ENCODE measurements around the gene PIAS4. TPM values are rescaled to one million over a fixed set of nuclear protein-coding genes. Genes with fewer than 3 reads are reported as not detected.

The PIAS4 gene
- total and polyA plus RNA-seq, 10 of the 15 experiments (the other 5 are each of a cell fraction or from before 2014, with no cell fraction given): 0.13 to 25.1 (median 11.3) TPM

DNA sequence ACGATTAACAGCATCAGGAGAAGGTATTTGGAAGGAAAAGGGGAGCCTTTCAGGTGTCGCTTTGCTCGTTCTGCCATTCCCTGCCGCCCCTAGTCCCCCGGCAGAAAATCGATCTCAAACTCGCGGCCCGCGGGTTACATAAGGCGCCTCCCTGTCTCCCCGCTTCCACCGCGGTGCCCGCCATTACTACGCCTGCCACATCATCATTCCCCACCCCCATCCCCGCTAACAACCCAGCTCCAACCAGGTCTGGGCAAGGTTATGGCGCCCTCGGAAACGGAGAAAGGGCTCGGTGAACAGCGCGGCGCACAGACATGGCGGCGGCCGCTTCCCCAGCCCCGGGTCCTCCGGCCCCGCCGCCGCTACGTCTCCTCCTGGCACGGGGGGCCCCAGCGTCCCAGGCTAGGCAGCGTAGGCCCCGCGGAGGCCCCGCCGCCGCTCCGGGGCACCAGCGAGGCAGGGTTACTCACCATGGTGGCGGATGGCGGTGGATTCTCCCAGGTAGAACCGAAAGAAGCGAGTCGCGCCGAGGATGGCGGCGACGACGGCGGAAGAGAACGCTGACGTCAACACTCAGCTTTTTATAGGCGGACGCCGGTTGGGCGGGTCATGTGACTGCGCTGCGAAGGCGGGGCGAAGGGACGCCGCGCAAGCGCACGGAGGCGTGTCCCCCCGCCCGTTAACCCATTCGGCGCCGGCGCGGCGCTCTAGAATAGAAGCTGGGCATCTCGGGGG, 22.5 kb upstream of the PIAS4 start, which contains the start of gene EEF2 (continued):
- TF ChIP-seq, protein P1, sequence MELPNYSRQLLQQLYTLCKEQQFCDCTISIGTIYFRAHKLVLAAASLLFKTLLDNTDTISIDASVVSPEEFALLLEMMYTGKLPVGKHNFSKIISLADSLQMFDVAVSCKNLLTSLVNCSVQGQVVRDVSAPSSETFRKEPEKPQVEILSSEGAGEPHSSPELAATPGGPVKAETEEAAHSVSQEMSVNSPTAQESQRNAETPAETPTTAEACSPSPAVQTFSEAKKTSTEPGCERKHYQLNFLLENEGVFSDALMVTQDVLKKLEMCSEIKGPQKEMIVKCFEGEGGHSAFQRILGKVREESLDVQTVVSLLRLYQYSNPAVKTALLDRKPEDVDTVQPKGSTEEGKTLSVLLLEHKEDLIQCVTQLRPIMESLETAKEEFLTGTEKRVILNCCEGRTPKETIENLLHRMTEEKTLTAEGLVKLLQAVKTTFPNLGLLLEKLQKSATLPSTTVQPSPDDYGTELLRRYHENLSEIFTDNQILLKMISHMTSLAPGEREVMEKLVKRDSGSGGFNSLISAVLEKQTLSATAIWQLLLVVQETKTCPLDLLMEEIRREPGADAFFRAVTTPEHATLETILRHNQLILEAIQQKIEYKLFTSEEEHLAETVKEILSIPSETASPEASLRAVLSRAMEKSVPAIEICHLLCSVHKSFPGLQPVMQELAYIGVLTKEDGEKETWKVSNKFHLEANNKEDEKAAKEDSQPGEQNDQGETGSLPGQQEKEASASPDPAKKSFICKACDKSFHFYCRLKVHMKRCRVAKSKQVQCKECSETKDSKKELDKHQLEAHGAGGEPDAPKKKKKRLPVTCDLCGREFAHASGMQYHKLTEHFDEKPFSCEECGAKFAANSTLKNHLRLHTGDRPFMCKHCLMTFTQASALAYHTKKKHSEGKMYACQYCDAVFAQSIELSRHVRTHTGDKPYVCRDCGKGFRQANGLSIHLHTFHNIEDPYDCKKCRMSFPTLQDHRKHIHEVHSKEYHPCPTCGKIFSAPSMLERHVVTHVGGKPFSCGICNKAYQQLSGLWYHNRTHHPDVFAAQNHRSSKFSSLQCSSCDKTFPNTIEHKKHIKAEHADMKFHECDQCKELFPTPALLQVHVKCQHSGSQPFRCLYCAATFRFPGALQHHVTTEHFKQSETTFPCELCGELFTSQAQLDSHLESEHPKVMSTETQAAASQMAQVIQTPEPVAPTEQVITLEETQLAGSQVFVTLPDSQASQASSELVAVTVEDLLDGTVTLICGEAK (IDR thresholded peaks at IDR 0.05; ENCODE audit: borderline replicate concordance): no peak
- TF ChIP-seq, protein P2, sequence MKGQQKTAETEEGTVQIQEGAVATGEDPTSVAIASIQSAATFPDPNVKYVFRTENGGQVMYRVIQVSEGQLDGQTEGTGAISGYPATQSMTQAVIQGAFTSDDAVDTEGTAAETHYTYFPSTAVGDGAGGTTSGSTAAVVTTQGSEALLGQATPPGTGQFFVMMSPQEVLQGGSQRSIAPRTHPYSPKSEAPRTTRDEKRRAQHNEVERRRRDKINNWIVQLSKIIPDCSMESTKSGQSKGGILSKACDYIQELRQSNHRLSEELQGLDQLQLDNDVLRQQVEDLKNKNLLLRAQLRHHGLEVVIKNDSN (IDR thresholded peaks at IDR 0.05; ENCODE audit: borderline replicate concordance, extremely low read length, insufficient read depth, low read depth, low read length): peak; percentile 94
- TF ChIP-seq RBBP5 (conservative IDR thresholded peaks at IDR 0.05) (peak; percentile 99), SMARCA5 (IDR thresholded peaks at IDR 0.05) (peak; percentile 91; the same call in 1 of the 2 replicates), RUNX3 (IDR thresholded peaks at IDR 0.05; ENCODE audit: low read length) (peak; percentile 62), CBFB (IDR thresholded peaks at IDR 0.05; ENCODE audit: low read depth) (peak; percentile 92), GABPA (IDR thresholded peaks at IDR 0.05; ENCODE audit: low read depth) (no peak), HDGF (IDR thresholded peaks at IDR 0.05) (no peak), RB1 (IDR thresholded peaks at IDR 0.05; ENCODE audit: borderline replicate concordance) (peak; percentile 91; the same call in 1 of the 2 replicates), NFIC (IDR thresholded peaks at IDR 0.05; ENCODE audit: low read depth, low read length) (no peak), BCL11A (IDR thresholded peaks at IDR 0.05; ENCODE audit: low read depth, low read length) (peak; percentile 45; the same call in 1 of the 2 replicates), JUND (IDR thresholded peaks at IDR 0.05; ENCODE audit: low read depth, low read length) (peak; percentile 87), SMAD1 (IDR thresholded peaks at IDR 0.05; ENCODE audit: low read depth, partially characterized antibody) (peak; percentile 27), IKZF2 (IDR thresholded peaks at IDR 0.05) (peak in 1 of 2 experiments; percentile 31; a peak in 1 of 4 replicates), SP1 (IDR thresholded peaks at IDR 0.05; ENCODE audit: low read depth, low read length) (peak; percentile 87), BACH1 (IDR thresholded peaks at IDR 0.05; ENCODE audit: borderline replicate concordance) (peak; percentile 95), CHD1 (IDR thresholded peaks at IDR 0.05; ENCODE audit: low read depth, low read length) (peak; percentile 76; the same call in 1 of the 2 replicates), ASH2L (IDR thresholded peaks at IDR 0.05; ENCODE audit: borderline replicate concordance, low read depth) (peak; percentile 89; the same call in 1 of the 2 replicates), STAT1 (conservative IDR thresholded peaks at IDR 0.05) (peak; percentile 94)
- TF ChIP-seq, protein P3, sequence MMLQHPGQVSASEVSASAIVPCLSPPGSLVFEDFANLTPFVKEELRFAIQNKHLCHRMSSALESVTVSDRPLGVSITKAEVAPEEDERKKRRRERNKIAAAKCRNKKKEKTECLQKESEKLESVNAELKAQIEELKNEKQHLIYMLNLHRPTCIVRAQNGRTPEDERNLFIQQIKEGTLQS (IDR thresholded peaks at IDR 0.05; ENCODE audit: borderline replicate concordance, extremely low read depth, low read depth, low read length): peak; percentile 82; the same call in 1 of the 2 replicates
- TF ChIP-seq, protein P4, sequence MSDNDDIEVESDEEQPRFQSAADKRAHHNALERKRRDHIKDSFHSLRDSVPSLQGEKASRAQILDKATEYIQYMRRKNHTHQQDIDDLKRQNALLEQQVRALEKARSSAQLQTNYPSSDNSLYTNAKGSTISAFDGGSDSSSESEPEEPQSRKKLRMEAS (IDR thresholded peaks at IDR 0.05; ENCODE audit: low read depth, low read length): peak; percentile 80; the same call in 1 of the 2 replicates
- TF ChIP-seq, protein P5, sequence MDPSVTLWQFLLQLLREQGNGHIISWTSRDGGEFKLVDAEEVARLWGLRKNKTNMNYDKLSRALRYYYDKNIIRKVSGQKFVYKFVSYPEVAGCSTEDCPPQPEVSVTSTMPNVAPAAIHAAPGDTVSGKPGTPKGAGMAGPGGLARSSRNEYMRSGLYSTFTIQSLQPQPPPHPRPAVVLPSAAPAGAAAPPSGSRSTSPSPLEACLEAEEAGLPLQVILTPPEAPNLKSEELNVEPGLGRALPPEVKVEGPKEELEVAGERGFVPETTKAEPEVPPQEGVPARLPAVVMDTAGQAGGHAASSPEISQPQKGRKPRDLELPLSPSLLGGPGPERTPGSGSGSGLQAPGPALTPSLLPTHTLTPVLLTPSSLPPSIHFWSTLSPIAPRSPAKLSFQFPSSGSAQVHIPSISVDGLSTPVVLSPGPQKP (IDR thresholded peaks at IDR 0.05; ENCODE audit: low read depth, low read length): 0 out of 2 replicates have a peak, but pooled peaks have one; percentile 65
- TF ChIP-seq, protein P6, sequence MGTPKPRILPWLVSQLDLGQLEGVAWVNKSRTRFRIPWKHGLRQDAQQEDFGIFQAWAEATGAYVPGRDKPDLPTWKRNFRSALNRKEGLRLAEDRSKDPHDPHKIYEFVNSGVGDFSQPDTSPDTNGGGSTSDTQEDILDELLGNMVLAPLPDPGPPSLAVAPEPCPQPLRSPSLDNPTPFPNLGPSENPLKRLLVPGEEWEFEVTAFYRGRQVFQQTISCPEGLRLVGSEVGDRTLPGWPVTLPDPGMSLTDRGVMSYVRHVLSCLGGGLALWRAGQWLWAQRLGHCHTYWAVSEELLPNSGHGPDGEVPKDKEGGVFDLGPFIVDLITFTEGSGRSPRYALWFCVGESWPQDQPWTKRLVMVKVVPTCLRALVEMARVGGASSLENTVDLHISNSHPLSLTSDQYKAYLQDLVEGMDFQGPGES (IDR thresholded peaks at IDR 0.05): 0 out of 2 replicates have a peak, but pooled peaks have one; percentile 19
